HFF-Myc (cell line): ENCODE data around the gene CDC45.

ENCODE experiments used
- DNase-seq: peaks from one replicate; pipeline ENCODE4 v3.0.0-alpha.2; 2011; ENCODE audit warnings: low read depth; ENCODE audit errors: extremely low read depth
- H3K4me3 ChIP-seq: replicated peaks from 2 replicates; pipeline ENCODE4 v1.5.1; 2011; ENCODE audit warnings: low read depth, mild to moderate bottlenecking, control low read depth, low read length
- TF ChIP-seq, protein P1 (sequence below): IDR thresholded peaks from 2 replicates; pipeline ENCODE4 v1.5.1; 2012; ENCODE audit warnings: mild to moderate bottlenecking, low read depth, low read length, control low read depth; ENCODE audit errors: missing control alignments

CDC45 gene

GRCh38 chr22:19449422-19449767 lies 30.3 kb upstream of the CDC45 start:
- no peak overlapping the region for H3K4me3 ChIP-seq
- TF ChIP-seq, protein P1, sequence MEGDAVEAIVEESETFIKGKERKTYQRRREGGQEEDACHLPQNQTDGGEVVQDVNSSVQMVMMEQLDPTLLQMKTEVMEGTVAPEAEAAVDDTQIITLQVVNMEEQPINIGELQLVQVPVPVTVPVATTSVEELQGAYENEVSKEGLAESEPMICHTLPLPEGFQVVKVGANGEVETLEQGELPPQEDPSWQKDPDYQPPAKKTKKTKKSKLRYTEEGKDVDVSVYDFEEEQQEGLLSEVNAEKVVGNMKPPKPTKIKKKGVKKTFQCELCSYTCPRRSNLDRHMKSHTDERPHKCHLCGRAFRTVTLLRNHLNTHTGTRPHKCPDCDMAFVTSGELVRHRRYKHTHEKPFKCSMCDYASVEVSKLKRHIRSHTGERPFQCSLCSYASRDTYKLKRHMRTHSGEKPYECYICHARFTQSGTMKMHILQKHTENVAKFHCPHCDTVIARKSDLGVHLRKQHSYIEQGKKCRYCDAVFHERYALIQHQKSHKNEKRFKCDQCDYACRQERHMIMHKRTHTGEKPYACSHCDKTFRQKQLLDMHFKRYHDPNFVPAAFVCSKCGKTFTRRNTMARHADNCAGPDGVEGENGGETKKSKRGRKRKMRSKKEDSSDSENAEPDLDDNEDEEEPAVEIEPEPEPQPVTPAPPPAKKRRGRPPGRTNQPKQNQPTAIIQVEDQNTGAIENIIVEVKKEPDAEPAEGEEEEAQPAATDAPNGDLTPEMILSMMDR, result no peak
- no peak for DNase-seq

DNA sequence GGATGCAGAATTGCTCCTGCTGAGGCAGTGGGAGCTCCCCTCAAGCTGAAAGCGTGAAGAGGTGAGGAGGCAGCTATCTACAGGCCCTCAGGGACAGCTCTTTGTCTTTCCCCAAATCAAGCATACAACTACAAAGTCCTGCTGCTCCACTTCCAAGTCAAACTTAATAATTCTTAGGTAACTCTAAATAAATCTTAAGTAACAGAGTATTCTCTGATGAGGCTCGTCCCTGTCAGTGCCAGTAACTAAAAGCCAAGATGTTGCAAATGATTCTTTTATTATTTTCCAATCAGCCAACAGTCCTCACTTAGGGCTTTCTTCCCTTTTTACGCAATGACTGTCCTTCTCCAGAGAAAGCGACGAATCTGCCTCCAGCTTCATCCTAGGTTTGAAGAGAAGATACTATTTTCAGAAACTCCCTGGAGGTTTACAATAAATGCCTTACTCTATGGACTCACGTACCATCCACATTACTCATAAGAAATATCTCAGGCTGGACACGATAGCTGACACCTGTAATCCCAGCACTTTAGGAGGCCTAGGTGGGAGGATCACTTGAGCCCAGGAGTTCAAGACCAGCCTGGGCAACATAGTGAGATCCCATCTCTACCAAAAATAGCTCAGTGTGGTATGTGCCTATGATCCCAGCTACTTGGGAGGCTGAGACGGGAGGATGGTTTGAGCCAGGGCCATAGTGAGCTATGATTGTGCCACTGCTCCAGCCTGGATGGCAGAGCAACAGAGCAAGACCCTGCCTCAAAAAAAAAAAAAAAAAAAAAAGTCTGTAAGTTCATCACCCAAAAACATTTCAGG lies 29.2 kb upstream of the CDC45 start:
- no peak overlapping the region for H3K4me3 ChIP-seq
- DNase-seq, result no peak
- TF ChIP-seq, protein P1, result no peak

GRCh38 chr22:19451570-19451969 lies 28.1 kb upstream of the CDC45 start:
- H3K4me3 ChIP-seq, result no peak overlapping the region
- no peak for DNase-seq
- TF ChIP-seq, protein P1, result no peak

- DNase-seq, result no peak
- H3K4me3 ChIP-seq, result no peak overlapping the region
- TF ChIP-seq, protein P1, result no peak
These were observed 26.0 kb upstream of the CDC45 start for GRCh38 chr22:19453718-19454117.

DNA sequence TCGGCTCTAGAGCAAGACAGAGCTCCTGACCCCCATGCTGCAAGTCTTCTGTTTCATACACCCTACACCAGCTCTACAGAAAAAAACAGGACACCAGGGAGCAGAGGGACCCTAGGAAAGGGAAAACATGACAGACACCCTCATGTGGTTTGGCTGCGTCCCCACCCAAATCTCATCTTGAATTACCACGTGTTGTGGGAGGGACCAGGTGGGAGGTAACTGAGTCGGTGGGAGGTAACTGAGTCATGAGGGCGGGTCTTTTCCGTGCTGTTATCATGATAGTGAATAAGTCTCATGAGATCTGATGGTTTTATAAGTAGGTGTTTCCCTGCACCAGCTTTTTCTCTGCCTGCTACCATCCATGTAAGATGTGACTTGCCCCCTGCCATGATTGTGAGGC lies 25.6 kb upstream of the CDC45 start:
- TF ChIP-seq, protein P1, result no peak
- no peak overlapping the region for H3K4me3 ChIP-seq
- DNase-seq, result no peak

DNA sequence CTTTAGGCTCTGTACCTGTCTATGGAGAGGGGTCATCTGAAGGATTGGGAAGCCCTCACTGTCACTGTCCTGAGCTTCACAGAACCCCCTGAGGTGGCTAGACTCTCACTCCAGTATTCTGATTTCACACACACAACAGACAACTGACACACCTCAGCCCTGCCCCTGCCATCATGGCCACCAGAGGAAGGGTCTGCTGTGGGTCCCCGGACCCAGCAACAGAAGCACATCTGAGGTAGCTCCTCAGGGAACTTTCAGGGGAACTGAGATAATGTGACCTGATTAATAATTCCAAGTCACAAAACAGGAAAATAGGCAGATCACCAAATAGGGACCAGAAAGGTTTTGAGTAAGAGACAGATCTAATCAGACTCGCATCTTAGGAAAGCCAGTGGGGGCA lies 24.7 kb upstream of the CDC45 start:
- H3K4me3 ChIP-seq, result no peak overlapping the region
- DNase-seq, result no peak
- TF ChIP-seq, protein P1, result no peak
